ENCODE data around the gene LRRC27.

The LRRC27 gene

DNA sequence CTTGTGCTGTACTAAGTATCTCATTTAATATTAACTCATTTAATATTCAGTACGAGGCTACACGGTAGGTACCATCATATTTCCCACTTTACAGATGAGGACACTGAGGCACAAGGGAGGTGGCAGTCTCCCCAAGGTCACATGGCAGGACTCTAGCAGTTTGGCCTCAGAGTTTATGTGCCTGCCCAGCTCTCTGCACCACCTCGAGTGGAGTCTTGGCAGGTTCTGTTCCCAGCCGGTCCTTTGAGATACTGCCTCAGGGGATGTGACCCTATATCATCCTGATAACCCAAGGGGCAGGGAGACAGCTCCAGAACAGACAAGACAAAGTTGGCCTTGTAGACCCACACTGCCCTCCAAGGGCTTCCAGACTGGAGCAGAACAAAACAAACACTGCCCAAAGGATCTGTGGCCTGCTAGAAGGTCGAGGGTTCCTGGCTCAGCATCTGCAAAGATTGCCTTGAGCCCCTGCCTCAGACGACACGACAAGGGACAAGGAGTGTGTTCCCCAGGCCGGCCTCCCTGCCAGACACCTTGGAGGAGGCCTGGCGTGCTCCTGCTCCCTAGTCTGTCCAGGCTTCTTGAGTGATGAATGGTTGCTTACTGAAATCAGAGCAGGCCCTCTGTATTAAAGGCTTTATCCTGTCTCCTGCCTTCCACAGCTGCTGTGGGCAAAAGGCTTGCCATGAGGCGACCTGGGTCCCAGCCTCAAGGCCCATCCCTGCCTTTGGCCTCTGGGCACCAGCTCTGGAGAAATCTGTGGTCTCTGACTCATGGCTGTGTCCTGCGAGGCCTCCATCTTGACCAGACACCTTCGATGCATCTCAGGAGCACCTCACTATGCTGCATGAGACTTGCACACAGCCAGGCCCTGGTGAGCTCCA lies 61.1 kb downstream of the LRRC27 start:
- Histone ChIP-seq H3K4me3 (ENCODE audit: low read length) (no peak overlapping the region), H3K4me1 (ENCODE audit: control insufficient read depth, insufficient read depth, low read length) (peaks cover 19% of the 10 kb centered on the region), H3K27me3 (ENCODE audit: control insufficient read depth, insufficient read depth, low read length) (peaks cover 10% of the 10 kb centered on the region), H3K4me2 (ENCODE audit: low read length) (no peak overlapping the region), H3K9ac (ENCODE audit: low read depth, low read length) (no peak overlapping the region), H3K9me3 (replicated peaks; ENCODE audit: low read length) (no peaks in the 10 kb centered on the region), H3K36me3 (ENCODE audit: insufficient read depth, low read length) (no peaks in the 10 kb centered on the region)

DNA sequence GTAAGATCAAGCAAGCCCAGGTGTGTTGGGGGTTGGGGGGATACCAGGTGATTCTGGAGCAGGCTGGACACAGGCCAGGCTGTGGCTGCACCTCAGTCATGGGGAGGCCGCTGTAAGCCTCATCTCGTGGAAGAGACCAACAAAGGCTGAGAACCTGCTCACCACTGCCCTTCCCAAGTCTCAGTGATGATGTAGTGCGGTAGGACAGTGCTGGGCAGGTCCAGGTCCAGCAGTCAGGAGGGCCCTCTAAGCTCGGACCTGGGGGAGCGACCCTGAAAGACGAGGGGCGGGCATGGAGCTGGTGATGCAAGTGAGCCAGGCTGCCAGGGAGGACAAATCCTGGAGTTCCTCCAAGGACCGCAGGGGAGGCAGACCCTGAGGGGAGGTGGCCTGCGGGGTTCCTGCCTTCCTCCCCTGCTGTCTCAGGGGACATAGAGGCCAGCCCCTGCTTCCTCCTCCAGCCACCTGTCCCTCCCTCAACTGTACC lies 61.7 kb downstream of the LRRC27 start:
- Histone ChIP-seq H3K27me3 (ENCODE audit: control insufficient read depth, insufficient read depth, low read length) (peaks cover 10% of the 10 kb centered on the region), H3K36me3 (ENCODE audit: insufficient read depth, low read length) (no peaks in the 10 kb centered on the region), H3K4me3 (ENCODE audit: low read length) (no peak overlapping the region), H3K9ac (ENCODE audit: low read depth, low read length) (no peak overlapping the region), H3K9me3 (replicated peaks; ENCODE audit: low read length) (no peaks in the 10 kb centered on the region), H3K4me2 (ENCODE audit: low read length) (no peak overlapping the region), H3K4me1 (ENCODE audit: control insufficient read depth, insufficient read depth, low read length) (peaks cover 26% of the 10 kb centered on the region)

DNA sequence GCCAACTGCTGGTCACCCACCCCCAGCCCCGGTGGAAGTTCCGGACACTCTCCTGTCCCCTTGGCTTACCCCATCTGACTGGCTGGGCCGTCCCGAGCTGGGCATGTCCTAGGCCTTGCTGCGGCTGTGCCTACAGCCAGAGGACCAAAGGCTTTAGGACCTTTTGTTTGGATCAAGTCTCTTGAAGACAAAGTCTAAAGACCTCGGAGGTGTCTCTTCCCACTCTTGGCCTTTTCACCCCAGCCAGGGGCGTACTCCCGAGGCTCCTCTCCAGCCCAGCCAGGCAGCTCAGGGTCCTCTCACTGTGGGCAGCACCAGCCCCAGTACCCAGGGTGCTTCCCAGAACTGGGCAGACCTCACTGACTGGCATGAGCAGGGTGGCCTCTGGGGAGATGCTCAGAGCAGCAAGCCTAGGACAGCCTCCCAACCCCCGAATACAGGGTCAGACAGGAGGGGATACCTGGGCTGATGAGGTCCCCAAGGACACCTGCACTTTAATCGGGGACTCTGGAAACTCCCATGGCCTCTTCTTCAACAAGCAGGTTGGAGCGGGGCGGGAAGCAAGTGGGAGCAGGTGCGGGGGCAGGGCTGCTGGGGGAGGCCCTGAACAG lies 62.3 kb downstream of the LRRC27 start:
- Histone ChIP-seq H3K9ac (ENCODE audit: low read depth, low read length) (no peak overlapping the region), H3K27me3 (ENCODE audit: control insufficient read depth, insufficient read depth, low read length) (peaks cover 5% of the 10 kb centered on the region), H3K4me1 (ENCODE audit: control insufficient read depth, insufficient read depth, low read length) (peaks cover 27% of the 10 kb centered on the region), H3K36me3 (ENCODE audit: insufficient read depth, low read length) (no peaks in the 10 kb centered on the region), H3K4me2 (ENCODE audit: low read length) (no peak overlapping the region), H3K4me3 (ENCODE audit: low read length) (no peak overlapping the region), H3K9me3 (replicated peaks; ENCODE audit: low read length) (no peaks in the 10 kb centered on the region)

DNA sequence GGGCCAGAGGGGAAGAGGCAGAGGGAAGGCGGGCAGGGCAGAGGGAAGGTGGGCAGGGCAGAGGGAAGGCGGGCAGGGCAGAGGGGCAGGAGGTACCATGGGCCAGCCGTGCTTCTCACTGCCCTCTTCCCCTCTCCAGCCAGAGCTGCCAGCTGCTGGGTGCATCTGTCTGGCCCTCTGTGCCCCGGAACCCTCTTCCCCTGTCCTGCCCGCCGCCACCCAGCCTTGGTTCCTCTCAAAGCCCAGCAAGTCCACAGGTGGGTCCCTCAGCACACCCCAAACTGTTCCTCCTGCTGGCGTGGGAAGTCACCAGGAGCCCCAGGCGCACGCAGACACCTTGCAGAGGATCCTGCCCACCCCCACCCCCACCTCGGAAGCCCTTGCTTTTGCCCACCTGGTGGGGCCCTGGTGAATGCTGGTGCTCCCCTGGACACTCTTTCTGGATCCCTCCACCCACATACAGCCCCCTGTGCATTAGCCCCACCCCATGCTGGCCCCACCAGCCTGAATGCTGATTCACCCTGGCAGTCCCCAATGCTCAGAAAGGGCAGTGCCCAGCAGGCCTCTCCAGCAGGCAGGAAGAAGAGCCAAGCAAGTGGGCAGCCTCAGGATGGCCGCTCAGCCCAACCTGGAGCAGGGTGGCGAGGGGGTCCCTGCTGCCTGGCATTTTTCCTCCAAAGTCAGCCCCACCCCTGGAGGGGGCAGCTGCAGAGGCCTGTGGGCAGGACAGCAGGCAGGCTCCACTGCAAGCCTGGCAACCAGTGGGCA lies 63.1 kb downstream of the LRRC27 start:
- peak overlapping the region; percentile 74 for H3K9ac ChIP-seq (ENCODE audit: low read depth, low read length)
- peak overlapping the region; percentile 81 for H3K4me3 ChIP-seq (ENCODE audit: low read length)
- H3K36me3 ChIP-seq (ENCODE audit: insufficient read depth, low read length) = no peaks in the 10 kb centered on the region
- H3K4me2 ChIP-seq (ENCODE audit: low read length) = peak overlapping the region; percentile 82
- H3K9me3 ChIP-seq (replicated peaks; ENCODE audit: low read length) = no peaks in the 10 kb centered on the region
- H3K4me1 ChIP-seq (ENCODE audit: control insufficient read depth, insufficient read depth, low read length) = peaks cover 27% of the 10 kb centered on the region
- H3K27me3 ChIP-seq (ENCODE audit: control insufficient read depth, insufficient read depth, low read length) = no peaks in the 10 kb centered on the region

DNA sequence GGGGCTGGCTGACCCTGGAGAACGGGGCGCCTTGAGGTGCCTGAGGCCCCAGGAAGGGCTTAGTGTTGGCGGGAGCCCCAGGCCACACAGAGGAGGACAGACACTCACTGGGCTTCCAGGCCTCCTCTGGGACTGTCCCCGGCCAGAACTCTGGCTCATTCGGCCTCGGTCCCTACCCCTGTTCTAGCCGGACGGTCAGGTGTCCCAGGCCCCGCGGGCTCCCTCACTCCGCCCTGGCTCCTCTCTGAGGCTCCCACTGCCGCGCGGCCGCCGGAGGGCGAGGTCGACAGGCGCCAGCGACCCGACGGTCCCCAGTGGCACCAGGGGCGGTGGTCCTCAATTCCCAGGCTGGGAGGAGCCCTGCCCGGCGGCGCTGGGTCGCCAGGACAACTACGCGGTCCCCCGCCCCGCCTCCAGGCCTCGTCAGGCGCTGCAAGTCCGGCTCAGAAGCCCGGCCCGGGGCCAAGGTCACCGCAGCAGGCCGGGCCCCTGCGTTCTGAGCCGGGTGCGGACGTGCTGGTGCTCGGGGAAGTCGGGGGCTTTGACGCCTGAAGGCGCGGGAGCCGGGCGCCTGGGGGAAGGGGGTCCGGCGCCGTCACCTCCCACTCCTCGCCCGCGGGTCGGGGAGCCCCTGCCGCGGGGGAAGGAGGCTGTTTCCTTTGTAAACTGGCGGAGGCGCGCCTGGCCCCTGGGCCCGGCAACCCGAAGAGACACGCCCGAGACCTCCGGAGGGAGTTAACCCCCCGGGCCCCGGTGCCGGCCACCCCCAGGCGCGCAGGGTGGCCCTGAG lies 63.9 kb downstream of the LRRC27 start:
- Histone ChIP-seq H3K36me3 (ENCODE audit: insufficient read depth, low read length) (no peaks in the 10 kb centered on the region), H3K4me2 (ENCODE audit: low read length) (peak overlapping the region; percentile 82), H3K27me3 (ENCODE audit: control insufficient read depth, insufficient read depth, low read length) (no peaks in the 10 kb centered on the region), H3K9me3 (replicated peaks; ENCODE audit: low read length) (no peaks in the 10 kb centered on the region), H3K4me3 (ENCODE audit: low read length) (peak overlapping the region; percentile 81), H3K9ac (ENCODE audit: low read depth, low read length) (peak overlapping the region; percentile 74), H3K4me1 (ENCODE audit: control insufficient read depth, insufficient read depth, low read length) (peaks cover 27% of the 10 kb centered on the region)

DNA sequence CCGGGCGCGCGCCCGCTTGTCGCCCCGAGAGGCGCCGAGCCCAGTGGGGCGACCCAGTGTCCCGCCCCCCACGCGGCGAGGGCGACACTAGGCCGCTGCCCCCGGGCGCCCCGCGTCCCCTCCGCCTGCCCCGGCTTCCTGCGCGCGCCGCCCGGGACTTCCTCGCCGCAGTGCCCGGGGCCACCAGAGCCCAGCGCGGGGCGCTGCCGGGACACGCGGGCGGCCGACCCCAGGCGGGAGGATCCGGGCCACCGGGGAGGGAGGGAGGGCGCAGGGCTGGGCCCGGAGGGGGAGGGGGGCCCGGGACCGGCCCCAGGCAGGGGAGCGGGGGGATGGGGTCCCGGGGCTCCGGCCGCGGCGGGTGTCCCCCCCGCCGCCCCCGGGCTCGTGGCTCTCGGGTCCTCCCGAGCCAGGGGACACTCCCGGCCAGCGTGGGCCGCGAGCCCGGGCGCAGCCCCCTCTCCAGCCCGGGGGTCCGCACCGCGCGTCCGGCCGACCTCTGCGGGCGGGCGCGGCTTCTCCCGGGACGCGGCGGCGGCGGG lies 64.6 kb downstream of the LRRC27 start:
- H3K4me1 ChIP-seq (ENCODE audit: control insufficient read depth, insufficient read depth, low read length) = peaks cover 27% of the 10 kb centered on the region

DNA sequence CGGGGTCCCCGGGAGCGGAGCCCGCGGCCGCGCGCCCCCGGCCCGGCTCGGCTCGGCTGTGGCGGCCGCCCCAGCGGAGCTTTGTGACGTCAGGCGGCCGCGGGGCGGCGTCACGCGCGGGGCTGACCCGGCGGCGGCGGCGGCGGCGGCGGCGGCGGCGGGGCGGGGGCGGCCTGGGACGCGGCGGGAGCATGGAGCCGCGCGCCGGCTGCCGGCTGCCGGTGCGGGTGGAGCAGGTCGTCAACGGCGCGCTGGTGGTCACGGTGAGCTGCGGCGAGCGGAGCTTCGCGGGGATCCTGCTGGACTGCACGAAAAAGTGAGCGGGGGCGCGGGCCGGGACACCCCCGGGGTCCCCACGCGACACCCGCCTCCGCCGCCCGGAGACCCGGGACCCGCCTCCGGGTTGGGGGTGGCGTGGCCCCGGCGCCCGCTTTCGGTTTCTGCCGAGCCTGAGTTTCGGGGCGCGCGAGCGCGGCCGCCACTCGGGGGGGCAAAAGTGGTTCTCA lies 65.1 kb downstream of the LRRC27 start, which contains the start of gene PWWP2B:
PWWP2B (plus strand) TSS at position 165 of the 506 bp plus-strand sequence; CDS start at position 192, 27 bp downstream.
- Histone ChIP-seq H3K4me3 (ENCODE audit: low read length) (peak within 1 kb of the TSS; percentile 81), H3K9ac (ENCODE audit: low read depth, low read length) (peak within 1 kb of the TSS; percentile 80)

More for the DNA sequence above, 64.6 kb downstream of the LRRC27 start:
- H3K4me2 ChIP-seq (ENCODE audit: low read length) = peak overlapping the region; percentile 82
- no peaks in the 10 kb centered on the region for H3K36me3 ChIP-seq (ENCODE audit: insufficient read depth, low read length)
- H3K27me3 ChIP-seq (ENCODE audit: control insufficient read depth, insufficient read depth, low read length) = no peaks in the 10 kb centered on the region
- H3K9ac ChIP-seq (ENCODE audit: low read depth, low read length) = peak overlapping the region; percentile 74
- H3K4me3 ChIP-seq (ENCODE audit: low read length) = peak overlapping the region; percentile 81
- H3K9me3 ChIP-seq (replicated peaks; ENCODE audit: low read length) = no peaks in the 10 kb centered on the region

DNA sequence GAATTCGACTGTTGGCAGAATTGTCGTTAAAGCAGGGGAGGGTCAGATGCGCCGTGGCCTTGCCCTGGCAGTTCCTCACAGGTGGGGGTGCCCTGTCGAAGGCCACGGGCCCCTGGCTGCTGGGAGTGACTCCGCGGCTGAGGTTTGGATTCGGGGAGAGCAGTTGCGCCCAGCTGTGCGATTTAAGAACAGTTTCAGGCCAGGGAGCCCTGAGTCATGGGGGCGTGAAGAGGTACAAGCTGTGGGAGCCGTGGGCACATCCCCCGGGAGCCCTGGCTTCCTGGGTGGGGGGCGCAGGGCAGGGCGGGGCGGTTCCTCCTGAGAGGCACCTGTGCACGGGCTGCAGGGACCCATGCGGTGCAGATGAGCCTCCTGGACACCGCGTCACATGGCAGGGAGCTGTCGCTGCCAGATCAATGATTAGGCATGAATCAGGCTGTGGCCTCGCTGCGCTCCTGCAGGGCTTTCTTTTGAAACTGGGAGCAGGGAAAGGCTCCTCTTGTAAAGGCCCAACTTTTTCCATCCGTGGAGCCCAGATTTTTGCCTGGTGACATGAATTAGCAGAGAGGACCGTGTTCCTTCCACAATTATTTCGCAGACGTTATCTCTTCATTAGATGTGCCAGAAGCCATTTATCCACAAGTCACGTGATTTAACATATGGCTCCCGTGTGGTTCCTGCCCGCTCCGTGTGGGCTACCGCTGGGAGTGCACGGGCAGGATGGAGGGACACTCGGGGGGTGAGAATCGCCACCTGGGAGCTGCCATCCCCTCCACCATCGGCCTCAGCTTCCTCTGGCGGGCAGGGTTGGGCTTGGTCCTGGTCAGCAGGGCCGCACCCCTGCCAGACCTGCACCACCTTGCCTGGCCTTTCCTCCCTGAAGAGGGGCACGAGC lies 65.9 kb downstream of the LRRC27 start:
- H3K27me3 ChIP-seq (ENCODE audit: control insufficient read depth, insufficient read depth, low read length) = no peaks in the 10 kb centered on the region
- H3K4me3 ChIP-seq (ENCODE audit: low read length) = peak overlapping the region; percentile 81
- H3K4me1 ChIP-seq (ENCODE audit: control insufficient read depth, insufficient read depth, low read length) = peaks cover 27% of the 10 kb centered on the region
- peak overlapping the region; percentile 80 for H3K9ac ChIP-seq (ENCODE audit: low read depth, low read length)
- H3K4me2 ChIP-seq (ENCODE audit: low read length) = peak overlapping the region; percentile 98
- no peaks in the 10 kb centered on the region for H3K9me3 ChIP-seq (replicated peaks; ENCODE audit: low read length)
- H3K36me3 ChIP-seq (ENCODE audit: insufficient read depth, low read length) = no peaks in the 10 kb centered on the region

More for the DNA sequence above, 65.1 kb downstream of the LRRC27 start, which contains the start of gene PWWP2B:
- H3K4me1 ChIP-seq (ENCODE audit: control insufficient read depth, insufficient read depth, low read length) = peaks cover 27% of the 10 kb centered on the region
- no peaks in the 10 kb centered on the region for H3K9me3 ChIP-seq (replicated peaks; ENCODE audit: low read length)
- no peaks in the 10 kb centered on the region for H3K36me3 ChIP-seq (ENCODE audit: insufficient read depth, low read length)
- H3K4me2 ChIP-seq (ENCODE audit: low read length) = peak within 1 kb of the TSS; percentile 98
- H3K27me3 ChIP-seq (ENCODE audit: control insufficient read depth, insufficient read depth, low read length) = no peaks in the 10 kb centered on the region

DNA sequence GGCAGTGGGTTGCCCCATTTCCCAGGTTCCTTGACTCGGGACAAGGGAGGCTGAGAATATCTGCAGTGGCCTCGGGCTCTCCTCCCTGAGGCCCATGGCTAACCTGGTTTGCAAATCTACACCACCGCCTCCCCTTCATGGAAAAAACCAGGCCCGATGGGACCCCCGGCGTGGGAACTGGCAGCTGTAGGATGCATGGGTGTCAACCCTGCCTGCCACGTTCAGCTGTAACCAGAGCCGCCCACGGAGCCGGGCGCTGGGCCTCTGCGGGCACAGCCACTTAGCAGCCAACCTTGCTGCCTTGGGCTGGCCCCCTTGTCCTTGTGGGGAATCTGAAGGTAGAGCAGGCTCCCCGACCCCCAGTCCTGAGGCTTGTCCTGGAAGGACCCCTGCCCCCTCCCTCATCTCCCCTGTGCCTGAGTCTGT lies 66.6 kb downstream of the LRRC27 start:
- H3K4me3 ChIP-seq (ENCODE audit: low read length) = peak overlapping the region; percentile 81
- peaks cover 22% of the 10 kb centered on the region for H3K4me1 ChIP-seq (ENCODE audit: control insufficient read depth, insufficient read depth, low read length)
- H3K27me3 ChIP-seq (ENCODE audit: control insufficient read depth, insufficient read depth, low read length) = no peaks in the 10 kb centered on the region
- H3K36me3 ChIP-seq (ENCODE audit: insufficient read depth, low read length) = no peaks in the 10 kb centered on the region
- H3K4me2 ChIP-seq (ENCODE audit: low read length) = peak overlapping the region; percentile 98
- peak overlapping the region; percentile 80 for H3K9ac ChIP-seq (ENCODE audit: low read depth, low read length)
- no peaks in the 10 kb centered on the region for H3K9me3 ChIP-seq (replicated peaks; ENCODE audit: low read length)
